SU-DHL-6 (cell line): Measurements from ENCODE around the gene WDR88.

Experiments
- EZH2phosphoT487 ChIP-seq: fragments of 200-600 bp; sonication (generic), shearing (Covaris generic); conservative IDR thresholded peaks from 2 replicates; pipeline ENCODE4 v1.6.1; 2018; ENCODE audit warnings: mild to moderate bottlenecking, antibody characterized with exemption, low read length, moderate library complexity, mixed read lengths
- TF ChIP-seq, protein P1 (sequence below): fragments of 200-600 bp; sonication (generic); IDR thresholded peaks from one replicate; pipeline ENCODE4 v1.5.1; 2017; ENCODE audit warnings: antibody characterized with exemption, mild to moderate bottlenecking, low read length, moderate library complexity; ENCODE audit not compliant: insufficient read depth, poor library complexity, severe bottlenecking

DNA sequence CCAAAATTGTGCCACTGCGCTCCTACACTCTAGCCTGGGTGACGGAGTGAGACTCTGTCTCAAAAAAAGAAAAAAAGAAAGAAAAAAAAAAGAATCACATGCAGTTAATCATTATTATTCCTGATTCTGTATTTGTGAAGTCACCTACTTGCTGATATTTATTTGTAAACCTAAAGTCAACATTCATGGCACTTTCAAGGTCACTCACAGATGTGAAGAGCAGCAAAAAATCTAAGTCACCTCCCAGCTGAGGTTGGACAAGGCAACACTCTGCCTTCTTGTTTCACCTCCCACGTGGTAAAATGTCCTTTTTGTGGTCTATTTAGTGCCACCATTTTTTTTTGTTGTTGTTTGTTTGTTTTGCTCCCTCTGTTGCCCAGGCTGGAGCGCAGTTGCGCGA is 26.5 kb downstream of the WDR88 start:
- TF ChIP-seq, protein P1, sequence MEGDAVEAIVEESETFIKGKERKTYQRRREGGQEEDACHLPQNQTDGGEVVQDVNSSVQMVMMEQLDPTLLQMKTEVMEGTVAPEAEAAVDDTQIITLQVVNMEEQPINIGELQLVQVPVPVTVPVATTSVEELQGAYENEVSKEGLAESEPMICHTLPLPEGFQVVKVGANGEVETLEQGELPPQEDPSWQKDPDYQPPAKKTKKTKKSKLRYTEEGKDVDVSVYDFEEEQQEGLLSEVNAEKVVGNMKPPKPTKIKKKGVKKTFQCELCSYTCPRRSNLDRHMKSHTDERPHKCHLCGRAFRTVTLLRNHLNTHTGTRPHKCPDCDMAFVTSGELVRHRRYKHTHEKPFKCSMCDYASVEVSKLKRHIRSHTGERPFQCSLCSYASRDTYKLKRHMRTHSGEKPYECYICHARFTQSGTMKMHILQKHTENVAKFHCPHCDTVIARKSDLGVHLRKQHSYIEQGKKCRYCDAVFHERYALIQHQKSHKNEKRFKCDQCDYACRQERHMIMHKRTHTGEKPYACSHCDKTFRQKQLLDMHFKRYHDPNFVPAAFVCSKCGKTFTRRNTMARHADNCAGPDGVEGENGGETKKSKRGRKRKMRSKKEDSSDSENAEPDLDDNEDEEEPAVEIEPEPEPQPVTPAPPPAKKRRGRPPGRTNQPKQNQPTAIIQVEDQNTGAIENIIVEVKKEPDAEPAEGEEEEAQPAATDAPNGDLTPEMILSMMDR, result no peak
- TF ChIP-seq EZH2phosphoT487, result no peak
